Stimulated activated CD4-positive, alpha-beta T cell treated with anti-CD3 and anti-CD28 coated beads, Interleukin-12 subunit alpha, Interleukin-12 subunit beta, amount 100 ng/mL, for 24 hours (primary cell): ENCODE measurements around the gene BAK1.
A peak's percentile ranks its signal among the peaks of the same experiment; 100 is the strongest.
"Not testable (repeated sequence)": the region's sequence is repeated elsewhere in the genome, so short reads cannot be mapped to it uniquely, and the experiment has no call there.

Experiments used
- DNase-seq, 2 experiments: peaks; one replicate each; pipeline ENCODE4 v3.0.0-alpha.2; 2020; ENCODE audit warnings: low read depth in 2 of 2

The BAK1 gene

GRCh38 chr6:33551538-33551937, 28.5 kb downstream of the BAK1 start:
- DNase-seq, result no peak

GRCh38 chr6:33549896-33550295, 30.2 kb downstream of the BAK1 start:
- no peak for DNase-seq

GRCh38 chr6:33549196-33549595, 30.9 kb downstream of the BAK1 start:
- no peak for DNase-seq

GRCh38 chr6:33547499-33547898, 32.6 kb downstream of the BAK1 start:
- DNase-seq, result no peak

GRCh38 chr6:33546766-33547165, 33.3 kb downstream of the BAK1 start:
- DNase-seq, result no peak

- not testable (repeated sequence) for DNase-seq
Measured at GRCh38 chr6:33545292-33545691, 34.8 kb downstream of the BAK1 start.

GRCh38 chr6:33543116-33543515, 37.0 kb downstream of the BAK1 start:
- DNase-seq, result no peak

GRCh38 chr6:33540768-33541167, 39.3 kb downstream of the BAK1 start:
- DNase-seq, result no peak

- DNase-seq, result no peak
Measured at GRCh38 chr6:33534702-33535101, 45.4 kb downstream of the BAK1 start.

GRCh38 chr6:33533163-33533869, 46.8 kb downstream of the BAK1 start:
- peak; percentile 19 to 41 for DNase-seq

GRCh38 chr6:33532431-33532830, 47.6 kb downstream of the BAK1 start:
- DNase-seq, result not testable (repeated sequence)

GRCh38 chr6:33530617-33531016, 49.5 kb downstream of the BAK1 start:
- not testable (repeated sequence) for DNase-seq
